SK-N-SH treated with all-trans-retinoic acid at 6 μM for 48 hours (cell line): Measurements from ENCODE around the gene FAM184B.

Experiments
- ZC3H10 ChIP-seq: fragments of 250-450 bp; sonication (Bioruptor Pico); IDR thresholded peaks from 2 replicates; pipeline ENCODE4 v1.5.1; 2021; ENCODE audit warnings: mild to moderate bottlenecking, moderate library complexity
- ZNF565 ChIP-seq: fragments of 450-650 bp; formaldehyde crosslinking; conservative IDR thresholded peaks from 2 replicates; pipeline ENCODE4 v1.5.0; 2020; ENCODE audit warnings: low read depth, mild to moderate bottlenecking, moderate library complexity

GRCh38 chr4:17690135-17690534 is 91.3 kb downstream of the FAM184B start:
- TF ChIP-seq ZNF565 (CRISPR knock-in tag) (no peak), ZC3H10 (CRISPR knock-in tag) (no peak)
